ENCODE measurements around the gene CRIP2. TPM values are rescaled to one million over a fixed set of nuclear protein-coding genes. Genes with fewer than 3 reads are reported as not detected.
A peak's percentile ranks its signal among the peaks of the same experiment; 100 is the strongest.

Gene CRIP2
- total and polyA plus RNA-seq, 10 of the 15 experiments (the other 5 are each of a cell fraction or from before 2014, with no cell fraction given) = 0.04 to 0.62 (median 0.37) TPM; not detected in 5

DNA sequence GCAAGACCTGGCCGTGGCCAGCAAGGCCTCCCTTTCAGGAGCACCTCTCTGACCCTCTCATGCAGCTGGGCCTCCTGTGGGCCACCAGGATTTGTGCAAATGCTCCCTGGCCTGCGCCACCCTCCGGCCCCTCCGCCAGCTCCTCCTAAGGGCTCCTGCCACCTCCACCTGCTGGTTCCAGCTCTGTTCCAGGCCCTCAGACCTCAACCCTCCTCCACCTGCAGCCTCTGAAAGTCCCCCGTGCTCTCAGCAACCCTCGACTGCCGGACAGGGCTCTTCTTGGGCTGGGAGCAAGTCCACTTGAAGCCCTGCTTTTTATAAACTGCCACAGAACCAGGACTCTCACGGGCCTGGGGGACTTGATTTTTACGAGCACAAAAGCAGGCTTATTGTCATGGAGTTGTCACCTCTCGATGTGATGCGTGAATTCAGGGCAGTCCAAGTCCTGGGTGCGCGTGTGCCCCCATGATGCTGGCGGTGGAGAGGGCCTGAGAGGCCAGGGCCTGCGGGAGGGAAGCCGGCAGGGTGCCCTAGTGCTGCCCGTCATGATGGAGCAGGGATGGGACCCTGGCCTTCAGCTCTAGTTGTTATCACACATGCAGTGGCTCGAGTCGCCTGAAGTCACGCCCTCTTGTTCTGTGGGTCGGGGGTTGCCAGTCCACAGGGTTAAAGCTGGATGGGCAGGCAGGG lies 25.6 kb downstream of the CRIP2 start:
- DNase-seq (ENCODE audit: low read depth, low spot score) (no peak), FAIRE-seq (no peak), ATAC-seq (no peak)
- CTCF ChIA-PET = interaction anchor here (1.1 kb wide), 1 partner anchor 19 kb away, joined by 3 read pairs; no protein-coding TSS in a partner anchor
- no peaks in the 10 kb centered on the region for H3K9me3 ChIP-seq (replicated peaks; ENCODE audit: control insufficient read depth, insufficient read depth, low read length)
- H3K4me2 ChIP-seq (ENCODE audit: control insufficient read depth, insufficient read depth) = no peak overlapping the region
- SMC1A ChIA-PET (ENCODE audit: uncharacterized antibody, unreplicated experiment) = no interaction called here
- no peaks in the 10 kb centered on the region for H3K79me2 ChIP-seq (ENCODE audit: control insufficient read depth, insufficient read depth, low read length)
- no TSS peak for BruUV-seq (replicated peaks)
- H3K4me1 ChIP-seq (ENCODE audit: control insufficient read depth, insufficient read depth, low read length) = no peaks in the 10 kb centered on the region
- no peak overlapping the region for H3K9ac ChIP-seq (ENCODE audit: control insufficient read depth, insufficient read depth, low read length)
- no peaks in the 10 kb centered on the region for H4K20me1 ChIP-seq (ENCODE audit: control insufficient read depth, insufficient read depth)
- TF ChIP-seq SRF (IDR thresholded peaks at IDR 0.05; ENCODE audit: low read depth in 2 of 2, low read length in 2 of 2) = no peak
- peak; percentile 19 for TF ChIP-seq POLR2A (IDR thresholded peaks at IDR 0.05; ENCODE audit: low read depth, low read length)
- TF ChIP-seq, protein P1, sequence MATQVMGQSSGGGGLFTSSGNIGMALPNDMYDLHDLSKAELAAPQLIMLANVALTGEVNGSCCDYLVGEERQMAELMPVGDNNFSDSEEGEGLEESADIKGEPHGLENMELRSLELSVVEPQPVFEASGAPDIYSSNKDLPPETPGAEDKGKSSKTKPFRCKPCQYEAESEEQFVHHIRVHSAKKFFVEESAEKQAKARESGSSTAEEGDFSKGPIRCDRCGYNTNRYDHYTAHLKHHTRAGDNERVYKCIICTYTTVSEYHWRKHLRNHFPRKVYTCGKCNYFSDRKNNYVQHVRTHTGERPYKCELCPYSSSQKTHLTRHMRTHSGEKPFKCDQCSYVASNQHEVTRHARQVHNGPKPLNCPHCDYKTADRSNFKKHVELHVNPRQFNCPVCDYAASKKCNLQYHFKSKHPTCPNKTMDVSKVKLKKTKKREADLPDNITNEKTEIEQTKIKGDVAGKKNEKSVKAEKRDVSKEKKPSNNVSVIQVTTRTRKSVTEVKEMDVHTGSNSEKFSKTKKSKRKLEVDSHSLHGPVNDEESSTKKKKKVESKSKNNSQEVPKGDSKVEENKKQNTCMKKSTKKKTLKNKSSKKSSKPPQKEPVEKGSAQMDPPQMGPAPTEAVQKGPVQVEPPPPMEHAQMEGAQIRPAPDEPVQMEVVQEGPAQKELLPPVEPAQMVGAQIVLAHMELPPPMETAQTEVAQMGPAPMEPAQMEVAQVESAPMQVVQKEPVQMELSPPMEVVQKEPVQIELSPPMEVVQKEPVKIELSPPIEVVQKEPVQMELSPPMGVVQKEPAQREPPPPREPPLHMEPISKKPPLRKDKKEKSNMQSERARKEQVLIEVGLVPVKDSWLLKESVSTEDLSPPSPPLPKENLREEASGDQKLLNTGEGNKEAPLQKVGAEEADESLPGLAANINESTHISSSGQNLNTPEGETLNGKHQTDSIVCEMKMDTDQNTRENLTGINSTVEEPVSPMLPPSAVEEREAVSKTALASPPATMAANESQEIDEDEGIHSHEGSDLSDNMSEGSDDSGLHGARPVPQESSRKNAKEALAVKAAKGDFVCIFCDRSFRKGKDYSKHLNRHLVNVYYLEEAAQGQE (IDR thresholded peaks at IDR 0.05; ENCODE audit: low read depth, low read length) = no peak
- H3K27me3 ChIP-seq (replicated peaks in 1 of 2; ENCODE audit: control insufficient read depth in 2 of 2, insufficient read depth in 2 of 2, low read length in 1 of 2) = no peaks in the 10 kb centered on the region
- H2AFZ ChIP-seq (ENCODE audit: control insufficient read depth, low read depth, low read length) = no peak overlapping the region
- intact Hi-C loops (cut with micrococcal nuclease; ENCODE audit: unreplicated experiment) = no loop called here
- POLR2A ChIA-PET = interaction anchor here (0.5 kb wide), 1 partner anchor 438 kb away, joined by 3 read pairs; no protein-coding TSS in a partner anchor
- no peaks in the 10 kb centered on the region for H3K36me3 ChIP-seq (ENCODE audit: control insufficient read depth in 2 of 2, insufficient read depth in 2 of 2, low read length in 1 of 2)
- in situ Hi-C loops (cut with MboI) = no loop called here
- 72% methylated on average over 21 of the region's 21 CpGs for WGBS (ENCODE audit: insufficient coverage, insufficient replicate concordance, low lambda C conversion rate, missing lambda C conversion rate)
- RAD21 ChIA-PET (ENCODE audit: unreplicated experiment) = no interaction called here
- no peak overlapping the region for H3K27ac ChIP-seq (ENCODE audit: control insufficient read depth, insufficient read depth)
- no peak overlapping the region for H3K4me3 ChIP-seq
